Measurements from ENCODE around the gene CEACAM7.
"Not testable (repeated sequence)": the region's sequence is repeated elsewhere in the genome, so short reads cannot be mapped to it uniquely, and the experiment has no call there.

The CEACAM7 gene

DNA sequence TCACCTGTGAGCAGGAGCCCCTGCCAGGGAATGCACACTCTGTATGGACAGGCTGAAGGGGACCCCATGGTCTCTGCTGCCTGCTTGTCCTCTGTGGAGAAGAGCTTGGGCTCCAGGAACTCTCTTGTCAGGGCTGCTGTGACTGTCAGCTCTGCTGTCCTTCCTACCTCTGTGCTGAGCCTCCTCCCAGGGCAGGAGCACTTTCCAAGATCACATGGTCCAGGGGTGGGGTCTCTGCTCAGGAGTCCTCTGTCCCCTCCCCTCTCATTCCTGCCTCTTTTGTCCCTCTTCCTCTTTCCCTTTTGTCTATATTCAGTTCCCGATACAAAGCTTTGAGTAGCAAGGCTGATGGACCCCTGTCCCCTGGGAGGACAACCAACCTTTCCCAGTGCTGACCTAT, at the start of gene CEACAM7:
TSS of gene CEACAM7 (minus strand) at position 173 of the 400 bp plus-strand sequence. CDS start at position 68, 105 bp downstream.
- Histone ChIP-seq H3K4me2 (peak within 1 kb of the TSS; percentile 34), H3K9me3 (no peaks in the 10 kb centered on the region), H3K27me3 (no peaks in the 10 kb centered on the region), H3K9ac (0 out of 2 replicates have a peak within 1 kb of the TSS, but pooled peaks have one; percentile 12), H3K4me3 (no peak within 1 kb of the TSS), H3K27ac (no peak within 1 kb of the TSS), H4K20me1 (no peaks in the 10 kb centered on the region), H3K4me1 (peaks cover 42% of the 10 kb centered on the region), H3K36me3 (no peaks in the 10 kb centered on the region)
- no peak for TF ChIP-seq Cebpa-rat (IDR thresholded peaks at IDR 0.05)

DNA sequence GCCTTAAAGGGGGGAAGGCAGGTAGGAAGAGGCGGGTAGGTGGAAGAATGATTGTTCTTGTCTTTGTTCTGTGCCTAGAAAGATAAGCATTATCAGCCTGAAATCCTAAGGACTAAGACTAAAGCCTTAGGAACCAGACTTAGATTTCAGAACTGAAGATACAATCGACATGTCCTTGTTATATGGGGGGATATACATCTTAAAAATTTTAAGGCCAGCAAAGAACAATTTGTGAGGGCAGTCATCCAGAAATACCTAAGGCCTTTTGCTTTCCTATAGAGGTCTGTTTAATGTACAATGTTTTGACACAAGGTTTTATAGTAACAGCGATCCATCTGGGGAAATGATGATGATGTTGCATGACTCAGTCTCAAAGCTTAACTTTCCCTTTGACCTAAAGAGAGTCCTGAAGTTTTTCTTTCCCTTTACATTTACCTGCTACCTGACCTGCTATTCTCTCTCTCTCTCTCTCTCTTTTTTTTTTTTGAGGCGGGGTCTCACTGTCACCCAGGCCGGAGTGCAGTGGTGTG, 47.1 kb upstream of the CEACAM7 start:
- no peaks in the 10 kb centered on the region for H3K36me3 ChIP-seq
- no peaks in the 10 kb centered on the region for H3K9me3 ChIP-seq
- no peak overlapping the region for H3K4me3 ChIP-seq
- H3K4me1 ChIP-seq: peaks cover 4% of the 10 kb centered on the region; the same call in 1 of the 2 replicates
- H3K27me3 ChIP-seq: no peaks in the 10 kb centered on the region
- no peak overlapping the region for H3K4me2 ChIP-seq
- no peak overlapping the region for H3K27ac ChIP-seq
- no peak for TF ChIP-seq Cebpa-rat (IDR thresholded peaks at IDR 0.05)
- H3K9ac ChIP-seq: no peak overlapping the region
- no peaks in the 10 kb centered on the region for H4K20me1 ChIP-seq

DNA sequence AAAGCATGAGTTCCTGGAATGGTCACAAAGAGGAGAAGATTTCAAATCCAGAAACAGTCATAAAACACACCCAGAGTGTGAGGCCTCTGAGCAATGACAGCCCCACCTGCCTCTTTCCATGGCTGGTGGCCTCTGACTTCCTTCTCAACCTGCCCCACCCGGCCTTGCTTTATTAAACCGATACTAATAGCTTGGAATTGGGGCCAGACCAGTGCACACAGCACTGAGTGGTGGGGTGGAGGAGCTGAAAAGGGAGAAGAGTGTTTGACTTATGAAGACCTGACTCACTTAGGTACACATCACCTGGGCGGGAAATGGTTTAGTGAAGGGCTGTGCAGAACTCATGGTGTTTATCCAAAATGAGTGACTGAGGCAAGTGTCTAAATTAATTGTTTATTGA, 46.5 kb upstream of the CEACAM7 start:
- Histone ChIP-seq H3K4me3 (no peak overlapping the region), H3K27ac (no peak overlapping the region), H3K4me2 (no peak overlapping the region), H3K9me3 (no peaks in the 10 kb centered on the region), H4K20me1 (no peaks in the 10 kb centered on the region), H3K9ac (no peak overlapping the region), H3K4me1 (peaks cover 4% of the 10 kb centered on the region; the same call in 1 of the 2 replicates), H3K36me3 (no peaks in the 10 kb centered on the region), H3K27me3 (no peaks in the 10 kb centered on the region)
- no peak for TF ChIP-seq Cebpa-rat (IDR thresholded peaks at IDR 0.05)

DNA sequence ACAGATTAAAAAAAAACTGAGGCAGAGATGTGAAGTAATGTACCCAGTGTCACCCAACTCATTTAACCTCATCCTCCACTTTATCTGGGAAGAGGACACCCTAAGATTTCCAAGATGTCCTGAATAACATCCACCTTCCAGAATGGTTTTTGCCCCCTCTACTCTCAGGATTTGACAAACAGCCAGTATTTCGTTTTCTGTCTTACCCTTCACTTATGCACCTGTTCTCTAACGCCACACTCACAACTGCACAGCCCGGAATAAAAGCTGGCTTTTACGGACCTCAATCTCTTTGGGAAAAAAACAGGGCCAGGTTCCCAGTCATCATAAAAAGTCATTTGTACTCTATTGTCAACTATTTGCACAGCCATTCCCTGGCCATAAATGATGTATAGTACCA, 46.1 kb upstream of the CEACAM7 start:
- H3K4me2 ChIP-seq: no peak overlapping the region
- no peaks in the 10 kb centered on the region for H3K36me3 ChIP-seq
- peaks cover 4% of the 10 kb centered on the region; the same call in 1 of the 2 replicates for H3K4me1 ChIP-seq
- no peak overlapping the region for H3K9ac ChIP-seq
- no peak for TF ChIP-seq Cebpa-rat (IDR thresholded peaks at IDR 0.05)
- H3K9me3 ChIP-seq: no peaks in the 10 kb centered on the region
- no peak overlapping the region for H3K27ac ChIP-seq
- H3K27me3 ChIP-seq: no peaks in the 10 kb centered on the region
- H4K20me1 ChIP-seq: no peaks in the 10 kb centered on the region
- no peak overlapping the region for H3K4me3 ChIP-seq

DNA sequence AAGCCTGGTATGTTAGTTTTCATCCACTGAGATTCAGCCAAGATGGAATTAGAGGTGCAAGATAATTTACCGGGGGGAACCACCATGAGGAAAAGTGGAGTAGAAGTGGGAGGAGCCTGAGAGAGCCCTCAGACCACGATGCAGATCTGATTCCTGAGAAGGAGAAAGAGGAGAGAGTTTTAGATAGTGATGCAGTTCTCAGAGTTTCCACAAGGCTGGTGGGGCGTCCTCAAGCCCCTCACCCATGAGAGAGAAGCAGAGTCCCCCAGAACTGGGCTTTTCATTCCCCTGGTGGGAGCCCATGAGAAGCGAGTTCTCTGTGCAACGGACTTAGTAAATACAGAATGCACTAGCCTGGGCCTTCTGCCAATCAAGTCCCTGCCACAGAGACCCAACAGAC, 38.4 kb upstream of the CEACAM7 start:
- H3K4me2 ChIP-seq: peak overlapping the region; percentile 13; the same call in 1 of the 2 replicates
- H3K4me3 ChIP-seq: no peak overlapping the region
- H3K27me3 ChIP-seq: no peaks in the 10 kb centered on the region
- no peaks in the 10 kb centered on the region for H3K9me3 ChIP-seq
- no peaks in the 10 kb centered on the region for H3K4me1 ChIP-seq
- no peak overlapping the region for H3K9ac ChIP-seq
- no peaks in the 10 kb centered on the region for H3K36me3 ChIP-seq
- no peak for TF ChIP-seq Cebpa-rat (IDR thresholded peaks at IDR 0.05)
- H4K20me1 ChIP-seq: no peaks in the 10 kb centered on the region
- no peak overlapping the region for H3K27ac ChIP-seq

DNA sequence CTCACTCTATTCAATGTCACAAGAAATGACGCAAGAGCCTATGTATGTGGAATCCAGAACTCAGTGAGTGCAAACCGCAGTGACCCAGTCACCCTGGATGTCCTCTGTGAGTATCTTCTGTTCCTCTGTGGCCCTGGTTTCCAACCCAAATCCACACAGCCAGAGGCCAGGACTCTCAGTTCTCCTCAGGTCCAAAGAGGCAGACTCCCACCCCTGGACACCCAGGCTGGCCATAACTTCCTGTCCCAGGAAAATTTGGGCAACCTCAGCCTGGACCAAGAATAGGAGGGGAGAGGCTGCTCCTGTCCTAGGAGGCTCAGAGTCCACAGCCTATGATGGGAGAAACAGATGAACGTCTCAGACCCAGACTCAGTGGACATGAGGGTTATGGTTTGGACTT, 32.0 kb upstream of the CEACAM7 start:
- H3K9ac ChIP-seq: no peak overlapping the region
- no peaks in the 10 kb centered on the region for H3K27me3 ChIP-seq
- H3K36me3 ChIP-seq: no peaks in the 10 kb centered on the region

DNA sequence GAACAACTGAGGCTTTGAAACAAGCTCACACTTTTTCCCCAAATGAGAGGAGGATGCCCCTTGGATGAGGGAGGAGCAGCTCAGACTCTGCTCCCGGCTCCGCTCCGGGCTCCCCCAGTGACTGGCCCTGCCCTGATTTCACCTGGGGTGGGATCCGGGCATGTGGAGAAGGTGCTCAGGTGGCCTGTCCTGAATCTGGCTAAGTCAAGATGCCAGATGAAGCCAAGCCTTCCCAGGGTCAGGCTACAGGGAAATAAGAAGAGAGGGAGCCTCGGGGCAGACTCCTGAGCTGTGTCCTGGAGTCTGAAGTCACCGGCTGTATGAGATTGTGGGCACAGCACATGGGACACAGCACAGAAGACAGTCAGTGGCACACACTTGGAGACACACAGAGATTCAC, 30.7 kb upstream of the CEACAM7 start:
- Histone ChIP-seq H3K4me2 (no peak overlapping the region), H3K27me3 (no peaks in the 10 kb centered on the region), H3K9ac (no peak overlapping the region), H3K27ac (no peak overlapping the region), H3K9me3 (no peaks in the 10 kb centered on the region), H3K36me3 (no peaks in the 10 kb centered on the region), H4K20me1 (no peaks in the 10 kb centered on the region), H3K4me1 (no peaks in the 10 kb centered on the region), H3K4me3 (no peak overlapping the region)
- no peak for TF ChIP-seq Cebpa-rat (IDR thresholded peaks at IDR 0.05)

More for the DNA sequence above, 32.0 kb upstream of the CEACAM7 start:
- TF ChIP-seq Cebpa-rat (IDR thresholded peaks at IDR 0.05): no peak
- Histone ChIP-seq H3K4me1 (no peaks in the 10 kb centered on the region), H3K4me2 (no peak overlapping the region), H3K9me3 (no peaks in the 10 kb centered on the region), H4K20me1 (no peaks in the 10 kb centered on the region), H3K4me3 (no peak overlapping the region), H3K27ac (no peak overlapping the region)

DNA sequence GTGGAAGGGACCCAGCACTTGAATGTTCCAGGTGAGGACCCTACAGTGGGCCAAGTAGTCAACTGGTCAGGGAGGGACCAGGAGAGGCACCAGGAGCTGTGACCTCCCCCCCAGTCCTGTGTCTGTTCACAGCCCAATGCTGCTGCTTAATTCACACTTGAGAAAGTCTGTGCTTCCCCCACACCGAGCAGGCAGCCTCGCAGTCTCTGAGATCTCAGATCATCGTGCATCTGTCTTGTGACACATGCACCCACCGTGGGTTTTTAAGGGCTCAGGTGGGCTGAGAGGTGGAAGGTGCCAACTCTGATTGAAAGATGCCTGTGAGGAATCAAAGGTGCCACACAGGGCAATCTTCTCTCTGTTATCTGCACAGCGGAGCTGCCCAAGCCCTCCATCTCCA, 26.5 kb upstream of the CEACAM7 start:
- Histone ChIP-seq H3K27ac (no peak overlapping the region), H3K9ac (no peak overlapping the region), H3K9me3 (no peaks in the 10 kb centered on the region), H3K4me3 (no peak overlapping the region), H3K36me3 (no peaks in the 10 kb centered on the region), H3K4me2 (no peak overlapping the region), H4K20me1 (no peaks in the 10 kb centered on the region), H3K4me1 (no peaks in the 10 kb centered on the region), H3K27me3 (no peaks in the 10 kb centered on the region)
- TF ChIP-seq Cebpa-rat (IDR thresholded peaks at IDR 0.05): no peak

DNA sequence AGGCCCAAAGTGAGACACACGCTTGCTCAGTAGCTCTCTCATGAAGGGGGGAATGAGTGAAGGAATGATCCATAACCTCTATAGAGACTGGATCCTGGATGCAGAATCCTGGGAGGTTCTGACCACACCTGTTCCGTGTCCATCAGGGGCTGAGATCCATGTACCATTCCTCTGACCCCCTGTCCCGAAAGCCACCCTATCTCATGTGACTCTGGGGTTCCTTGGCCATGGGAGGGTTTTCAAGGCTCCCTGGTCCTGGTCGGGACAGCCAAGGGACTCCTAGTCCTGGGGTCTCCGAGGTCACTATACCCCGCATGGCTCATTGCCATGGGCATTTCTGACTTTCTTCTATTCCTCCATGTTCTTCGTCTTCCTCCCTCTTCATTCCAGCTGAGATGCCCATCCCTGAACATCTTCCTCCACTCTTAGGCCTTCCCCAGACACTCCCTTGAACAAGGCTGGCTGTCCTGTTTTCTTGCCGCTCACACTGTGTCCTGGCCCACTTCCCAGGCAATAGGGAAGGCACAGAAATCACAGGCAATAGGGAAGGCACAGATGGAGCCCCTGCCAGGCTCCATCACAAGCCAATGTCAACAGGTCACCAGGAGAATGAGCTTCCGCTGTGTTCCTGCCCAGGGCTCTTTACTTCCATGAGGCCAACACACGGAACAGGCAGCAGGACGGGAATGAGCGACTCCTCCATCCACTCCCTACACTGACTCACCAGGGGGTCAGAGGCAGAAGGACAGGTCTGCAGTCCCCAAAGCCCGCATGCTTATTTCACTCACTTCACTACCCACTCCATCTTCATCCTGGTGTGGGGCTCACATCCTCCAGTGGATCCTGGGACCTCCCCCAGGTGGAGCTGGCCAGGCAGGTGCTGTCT, 23.5 kb upstream of the CEACAM7 start:
- Histone ChIP-seq H3K4me1 (no peaks in the 10 kb centered on the region), H3K9ac (no peak overlapping the region), H3K4me3 (no peak overlapping the region), H3K9me3 (no peaks in the 10 kb centered on the region), H3K27me3 (no peaks in the 10 kb centered on the region), H4K20me1 (no peaks in the 10 kb centered on the region), H3K4me2 (no peak overlapping the region), H3K27ac (no peak overlapping the region), H3K36me3 (no peaks in the 10 kb centered on the region)
- no peak for TF ChIP-seq Cebpa-rat (IDR thresholded peaks at IDR 0.05)

DNA sequence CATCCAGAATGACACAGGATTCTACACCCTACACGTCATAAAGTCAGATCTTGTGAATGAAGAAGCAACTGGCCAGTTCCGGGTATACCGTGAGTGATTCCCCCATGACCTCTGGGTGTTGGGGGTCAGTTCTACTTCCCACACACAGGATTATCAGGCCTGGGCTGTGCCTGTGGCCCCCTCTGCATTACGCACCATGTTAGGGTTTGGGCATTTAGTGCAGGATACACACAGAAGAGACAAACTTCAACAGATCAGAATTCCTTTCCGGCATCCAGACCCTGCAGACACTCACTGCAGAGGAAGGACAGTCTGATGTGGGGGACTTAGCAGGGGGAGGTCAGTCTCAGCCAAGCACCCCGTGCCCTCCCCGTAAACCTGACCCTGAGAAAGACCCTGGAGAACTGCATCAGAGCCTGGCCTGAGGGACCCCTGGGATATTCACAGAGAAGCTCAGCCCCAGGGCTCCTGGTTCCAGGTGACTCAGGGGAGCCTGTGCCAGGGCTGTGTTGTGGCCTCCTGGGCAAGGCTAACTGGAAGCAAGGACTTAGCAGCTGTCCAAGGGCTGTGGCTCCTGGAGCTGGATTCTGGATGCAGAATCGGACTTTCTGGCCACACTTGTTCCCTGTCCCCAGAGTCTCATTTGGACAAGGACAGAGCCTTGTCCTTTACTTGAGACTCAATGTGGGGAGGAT, 22.0 kb upstream of the CEACAM7 start:
- Histone ChIP-seq H3K9me3 (no peaks in the 10 kb centered on the region), H3K4me1 (no peaks in the 10 kb centered on the region), H3K4me2 (no peak overlapping the region), H3K36me3 (no peaks in the 10 kb centered on the region), H3K4me3 (no peak overlapping the region), H3K27ac (no peak overlapping the region), H3K27me3 (peaks cover 2% of the 10 kb centered on the region; the same call in 1 of the 2 replicates), H4K20me1 (0 out of 2 replicates have a peak, but pooled peaks cover 5% of the 10 kb centered on the region), H3K9ac (no peak overlapping the region)
- TF ChIP-seq Cebpa-rat (IDR thresholded peaks at IDR 0.05): no peak

DNA sequence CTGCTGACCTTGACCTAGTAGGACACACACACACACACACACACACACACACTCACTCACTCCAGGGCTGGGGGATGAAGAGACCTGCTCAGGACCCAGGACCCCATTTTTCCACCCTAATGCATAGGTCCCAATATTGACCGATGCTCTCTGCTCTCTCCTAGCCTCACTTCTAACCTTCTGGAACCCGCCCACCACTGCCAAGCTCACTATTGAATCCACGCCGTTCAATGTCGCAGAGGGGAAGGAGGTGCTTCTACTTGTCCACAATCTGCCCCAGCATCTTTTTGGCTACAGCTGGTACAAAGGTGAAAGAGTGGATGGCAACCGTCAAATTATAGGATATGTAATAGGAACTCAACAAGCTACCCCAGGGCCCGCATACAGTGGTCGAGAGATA, 21.4 kb upstream of the CEACAM7 start:
- H3K4me3 ChIP-seq, H3K27ac ChIP-seq, H3K9me3 ChIP-seq, H3K27me3 ChIP-seq, H3K36me3 ChIP-seq, H3K9ac ChIP-seq, H4K20me1 ChIP-seq, H3K4me1 ChIP-seq, H3K4me2 ChIP-seq: not testable (repeated sequence)
